Activated CD4-positive, CD25-positive, alpha-beta regulatory T cell treated with anti-CD3 and anti-CD28 coated beads, Interleukin-2, amount 50 U/mL, for 24 hours (primary cell): Measurements from ENCODE around the gene PKHD1.

ENCODE experiments used
- ATAC-seq, 2 donors: fragments of 150-1000 bp; cut with Tn5 transposase; one replicate each; pipeline ENCODE4 v1.10.0; 2021; ENCODE audit warnings: mild to moderate bottlenecking in 1 of 2, moderate library complexity in 1 of 2

Gene PKHD1

GRCh38 chr6:51600514-51600913, 486.9 kb downstream of the PKHD1 start:
- ATAC-seq, result no peak

- no peak for ATAC-seq
Observed at GRCh38 chr6:51598171-51598570, 489.2 kb downstream of the PKHD1 start.

- no peak for ATAC-seq
Observed at GRCh38 chr6:51594981-51595380, 492.4 kb downstream of the PKHD1 start.

- no peak for ATAC-seq
Observed at GRCh38 chr6:51585264-51585663, 502.1 kb downstream of the PKHD1 start.

- no peak for ATAC-seq
Observed at GRCh38 chr6:51584163-51584562, 503.2 kb downstream of the PKHD1 start.

- no peak for ATAC-seq
Observed at GRCh38 chr6:51578994-51579393, 508.4 kb downstream of the PKHD1 start.

- no peak for ATAC-seq
Observed at GRCh38 chr6:51578362-51578761, 509.1 kb downstream of the PKHD1 start.

GRCh38 chr6:51574040-51574439, 513.4 kb downstream of the PKHD1 start:
- ATAC-seq, result no peak

- no peak for ATAC-seq
Observed at GRCh38 chr6:51571168-51571567, 516.2 kb downstream of the PKHD1 start.

GRCh38 chr6:51570168-51570921, 517.1 kb downstream of the PKHD1 start:
- ATAC-seq, result no peak

GRCh38 chr6:51569594-51569993, 517.8 kb downstream of the PKHD1 start:
- ATAC-seq, result no peak

GRCh38 chr6:51568771-51569170, 518.6 kb downstream of the PKHD1 start:
- no peak for ATAC-seq

- no peak for ATAC-seq
Observed at GRCh38 chr6:51565472-51565871, 521.9 kb downstream of the PKHD1 start.
